ENCODE results near the gene LRP2.
A peak's percentile ranks its signal among the peaks of the same experiment; 100 is the strongest.
"Not testable (repeated sequence)": the region's sequence is repeated elsewhere in the genome, so short reads cannot be mapped to it uniquely, and the experiment has no call there.

Gene LRP2

GRCh38 chr2:169362118-169362893 lies at the start of gene LRP2:
Gene LRP2 (minus strand): TSS chr2:169362534. CDS start chr2:169362399, 135 bp downstream.
- ATAC-seq (ENCODE audit: insufficient read depth, low read depth) (no peak), DNase-seq (no peak)
- Histone ChIP-seq H3K27ac (ENCODE audit: low read length) (no peak within 1 kb of the TSS), H3K4me3 (ENCODE audit: low read depth in 1 of 2, low read length in 2 of 2) (no peak within 1 kb of the TSS), H3K36me3 (ENCODE audit: insufficient read depth, low read length) (no peaks in the 10 kb centered on the region), H3K9me3 (ENCODE audit: insufficient read depth, low read length, severe bottlenecking) (no peaks in the 10 kb centered on the region), H4K20me1 (ENCODE audit: insufficient read depth, low read length) (no peaks in the 10 kb centered on the region), H3K79me2 (ENCODE audit: insufficient read depth, low read length) (no peaks in the 10 kb centered on the region), H2AFZ (ENCODE audit: low read depth, low read length) (no peak within 1 kb of the TSS), H3K9ac (ENCODE audit: low read depth, low read length) (no peak within 1 kb of the TSS), H3K27me3 (ENCODE audit: insufficient read depth, low read length, poor library complexity) (peaks cover 15% of the 10 kb centered on the region), H3K4me1 (ENCODE audit: insufficient read depth, low read length) (peaks cover 19% of the 10 kb centered on the region), H3K4me2 (ENCODE audit: insufficient read depth, low read length) (no peak within 1 kb of the TSS)
- no peak for TF ChIP-seq CTCF (IDR thresholded peaks at IDR 0.05; ENCODE audit: borderline replicate concordance, extremely low read depth, low read length, poor library complexity, severe bottlenecking)
- TF ChIP-seq EZH2 (IDR thresholded peaks at IDR 0.05; ENCODE audit: borderline replicate concordance, low read depth, low read length, severe bottlenecking): no peak

- H3K27me3 ChIP-seq (ENCODE audit: insufficient read depth, low read length, poor library complexity): no peaks in the 10 kb centered on the region
- ATAC-seq (ENCODE audit: insufficient read depth, low read depth): no peak
- no peak overlapping the region for H3K27ac ChIP-seq (ENCODE audit: low read length)
- no peak for TF ChIP-seq CTCF (IDR thresholded peaks at IDR 0.05; ENCODE audit: borderline replicate concordance, extremely low read depth, low read length, poor library complexity, severe bottlenecking)
- TF ChIP-seq EZH2 (IDR thresholded peaks at IDR 0.05; ENCODE audit: borderline replicate concordance, low read depth, low read length, severe bottlenecking): no peak
- no peaks in the 10 kb centered on the region for H3K4me1 ChIP-seq (ENCODE audit: insufficient read depth, low read length)
- H3K9me3 ChIP-seq (ENCODE audit: insufficient read depth, low read length, severe bottlenecking): no peaks in the 10 kb centered on the region
- H3K4me2 ChIP-seq (ENCODE audit: insufficient read depth, low read length): no peak overlapping the region
- H3K79me2 ChIP-seq (ENCODE audit: insufficient read depth, low read length): no peaks in the 10 kb centered on the region
- no peak overlapping the region for H3K9ac ChIP-seq (ENCODE audit: low read depth, low read length)
- H4K20me1 ChIP-seq (ENCODE audit: insufficient read depth, low read length): no peaks in the 10 kb centered on the region
- DNase-seq: no peak
- H3K4me3 ChIP-seq (ENCODE audit: low read depth in 1 of 2, low read length in 2 of 2): no peak overlapping the region
- no peak overlapping the region for H2AFZ ChIP-seq (ENCODE audit: low read depth, low read length)
- H3K36me3 ChIP-seq (ENCODE audit: insufficient read depth, low read length): no peaks in the 10 kb centered on the region
Measured at GRCh38 chr2:169406891-169407290, 44.6 kb upstream of the LRP2 start.

GRCh38 chr2:169399491-169399890 lies 37.2 kb upstream of the LRP2 start:
- not testable (repeated sequence) for H3K4me1 ChIP-seq (ENCODE audit: insufficient read depth, low read length); H2AFZ ChIP-seq (ENCODE audit: low read depth, low read length); H3K4me2 ChIP-seq (ENCODE audit: insufficient read depth, low read length); H4K20me1 ChIP-seq (ENCODE audit: insufficient read depth, low read length); H3K9ac ChIP-seq (ENCODE audit: low read depth, low read length); H3K27ac ChIP-seq (ENCODE audit: low read length); H3K9me3 ChIP-seq (ENCODE audit: insufficient read depth, low read length, severe bottlenecking); ATAC-seq (ENCODE audit: insufficient read depth, low read depth); H3K79me2 ChIP-seq (ENCODE audit: insufficient read depth, low read length); H3K36me3 ChIP-seq (ENCODE audit: insufficient read depth, low read length); H3K4me3 ChIP-seq (ENCODE audit: low read depth in 1 of 2, low read length in 2 of 2); DNase-seq; H3K27me3 ChIP-seq (ENCODE audit: insufficient read depth, low read length, poor library complexity)

GRCh38 chr2:169397697-169398096 lies 35.4 kb upstream of the LRP2 start:
- DNase-seq: no peak
- Histone ChIP-seq H3K9me3 (ENCODE audit: insufficient read depth, low read length, severe bottlenecking) (no peaks in the 10 kb centered on the region), H3K27me3 (ENCODE audit: insufficient read depth, low read length, poor library complexity) (peaks cover 13% of the 10 kb centered on the region), H3K9ac (ENCODE audit: low read depth, low read length) (no peak overlapping the region), H3K27ac (ENCODE audit: low read length) (no peak overlapping the region), H3K79me2 (ENCODE audit: insufficient read depth, low read length) (no peaks in the 10 kb centered on the region), H3K4me3 (ENCODE audit: low read depth in 1 of 2, low read length in 2 of 2) (no peak overlapping the region), H4K20me1 (ENCODE audit: insufficient read depth, low read length) (no peaks in the 10 kb centered on the region), H3K4me1 (ENCODE audit: insufficient read depth, low read length) (no peaks in the 10 kb centered on the region), H3K4me2 (ENCODE audit: insufficient read depth, low read length) (no peak overlapping the region), H3K36me3 (ENCODE audit: insufficient read depth, low read length) (no peaks in the 10 kb centered on the region), H2AFZ (ENCODE audit: low read depth, low read length) (no peak overlapping the region)
- no peak for ATAC-seq (ENCODE audit: insufficient read depth, low read depth)
- TF ChIP-seq EZH2 (IDR thresholded peaks at IDR 0.05; ENCODE audit: borderline replicate concordance, low read depth, low read length, severe bottlenecking) (no peak), CTCF (IDR thresholded peaks at IDR 0.05; ENCODE audit: borderline replicate concordance, extremely low read depth, low read length, poor library complexity, severe bottlenecking) (peak; percentile 38)

Measured in DND-41 (cell line).